Right lobe of liver (tissue), 4 donors: ENCODE measurements around the gene MPZL1.

ENCODE experiments used
- POLR2A ChIP-seq: fragments of 450-650 bp; IDR thresholded peaks from one replicate; pipeline ENCODE4 v1.6.1; 2017; ENCODE audit warnings: antibody characterized with exemption, mild to moderate bottlenecking
- TF ChIP-seq, protein P1 (sequence below), 4 donors: fragments of 200-600 bp in 3 of 4; fragments of 450-650 bp in 1 of 4; IDR thresholded peaks; one replicate each; pipeline versions ENCODE4 v1.5.1 to v1.8.0; 2016 to 2022; ENCODE audit warnings: antibody characterized with exemption in 4 of 4, mild to moderate bottlenecking in 2 of 4
- donor health status: DM: no; HTN: no; CAD: no.
- donor health status: DM: no; HTN: no; CAD: no.
- donor health status: DM: no; HTN: yes; CAD: no.

DNA sequence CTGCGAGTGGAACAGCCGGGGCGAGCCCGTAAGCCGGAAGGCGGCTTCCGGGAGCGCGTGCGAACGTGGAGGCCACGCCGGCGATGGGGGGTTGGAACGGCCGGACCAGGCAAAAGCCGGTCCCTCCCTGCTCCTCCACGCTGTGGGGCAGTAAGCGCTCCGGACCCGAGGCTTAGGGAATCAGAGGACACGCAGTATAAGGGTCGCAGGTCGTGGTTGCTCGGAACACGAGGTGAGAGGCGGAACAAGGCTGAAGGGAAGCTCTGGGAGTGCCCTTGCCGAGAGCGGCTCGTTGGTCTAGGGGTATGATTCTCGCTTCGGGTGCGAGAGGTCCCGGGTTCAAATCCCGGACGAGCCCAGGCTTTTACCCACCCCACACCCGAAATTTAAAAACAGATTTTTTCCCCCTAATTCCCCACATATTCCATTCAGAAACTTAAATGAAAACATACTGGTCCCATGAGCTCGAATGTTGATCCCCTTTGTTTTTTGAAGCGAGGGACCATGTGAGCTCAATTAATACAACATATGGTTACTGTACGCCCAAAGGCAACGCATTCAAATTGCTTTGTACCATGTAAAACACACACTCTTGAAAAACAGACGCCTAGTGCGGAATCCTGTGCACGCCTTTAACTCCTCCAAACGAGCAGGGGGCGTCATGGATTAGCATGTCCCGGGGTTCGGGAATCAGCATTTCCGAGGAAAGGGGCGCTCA, 7.2 kb upstream of the MPZL1 start:
- TF ChIP-seq, protein P1, sequence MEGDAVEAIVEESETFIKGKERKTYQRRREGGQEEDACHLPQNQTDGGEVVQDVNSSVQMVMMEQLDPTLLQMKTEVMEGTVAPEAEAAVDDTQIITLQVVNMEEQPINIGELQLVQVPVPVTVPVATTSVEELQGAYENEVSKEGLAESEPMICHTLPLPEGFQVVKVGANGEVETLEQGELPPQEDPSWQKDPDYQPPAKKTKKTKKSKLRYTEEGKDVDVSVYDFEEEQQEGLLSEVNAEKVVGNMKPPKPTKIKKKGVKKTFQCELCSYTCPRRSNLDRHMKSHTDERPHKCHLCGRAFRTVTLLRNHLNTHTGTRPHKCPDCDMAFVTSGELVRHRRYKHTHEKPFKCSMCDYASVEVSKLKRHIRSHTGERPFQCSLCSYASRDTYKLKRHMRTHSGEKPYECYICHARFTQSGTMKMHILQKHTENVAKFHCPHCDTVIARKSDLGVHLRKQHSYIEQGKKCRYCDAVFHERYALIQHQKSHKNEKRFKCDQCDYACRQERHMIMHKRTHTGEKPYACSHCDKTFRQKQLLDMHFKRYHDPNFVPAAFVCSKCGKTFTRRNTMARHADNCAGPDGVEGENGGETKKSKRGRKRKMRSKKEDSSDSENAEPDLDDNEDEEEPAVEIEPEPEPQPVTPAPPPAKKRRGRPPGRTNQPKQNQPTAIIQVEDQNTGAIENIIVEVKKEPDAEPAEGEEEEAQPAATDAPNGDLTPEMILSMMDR (IDR thresholded peaks at IDR 0.05) = no peak
- peak; percentile 70 for TF ChIP-seq POLR2A
